Osteoblast (primary cell): ENCODE results near the gene SELENBP1. TPM values are rescaled to one million over a fixed set of nuclear protein-coding genes. Genes with fewer than 3 reads are reported as not detected.

Source experiments
- DNase-seq: peaks from one replicate; pipeline ENCODE4 v3.0.0; 2011; ENCODE audit warnings: low spot score, mixed read lengths; ENCODE audit not compliant: insufficient read length; ENCODE audit errors: missing footprints
- H2AFZ ChIP-seq: 2 replicates; pipeline ENCODE4 v1.6.0; 2011; ENCODE audit warnings: mild to moderate bottlenecking, low read length
- H3K27ac ChIP-seq: 2 replicates; pipeline ENCODE4 v1.5.1; 2011; ENCODE audit warnings: mild to moderate bottlenecking, low read depth, low read length, moderate library complexity
- H3K27me3 ChIP-seq: 2 replicates; pipeline ENCODE4 v1.6.0; 2012; ENCODE audit warnings: mild to moderate bottlenecking, control low read depth, inconsistent platforms, low read length, moderate library complexity; ENCODE audit not compliant: insufficient read depth
- H3K36me3 ChIP-seq: 2 replicates; pipeline ENCODE4 v1.5.1; 2011; ENCODE audit warnings: mild to moderate bottlenecking, low read length, control low read depth, moderate library complexity; ENCODE audit not compliant: insufficient read depth
- H3K4me1 ChIP-seq: 2 replicates; pipeline ENCODE4 v1.5.1; 2011; ENCODE audit warnings: mild to moderate bottlenecking, low read length, control low read depth, moderate library complexity; ENCODE audit not compliant: insufficient read depth
- H3K4me2 ChIP-seq: 2 replicates; pipeline ENCODE4 v1.6.0; 2011; ENCODE audit warnings: mild to moderate bottlenecking, low read length; ENCODE audit not compliant: insufficient read depth
- H3K4me3 ChIP-seq: fragments of 200-600 bp; sonication (generic); 3 replicates; pipeline ENCODE4 v1.5.1; 2012; ENCODE audit warnings: mild to moderate bottlenecking, low read length, inconsistent platforms; ENCODE audit not compliant: insufficient read depth
- H3K79me2 ChIP-seq: 2 replicates; pipeline ENCODE4 v1.6.0; 2012; ENCODE audit warnings: mild to moderate bottlenecking, low read length, control low read depth, inconsistent platforms; ENCODE audit not compliant: insufficient read depth
- H3K9me3 ChIP-seq: 2 replicates; pipeline ENCODE4 v1.5.1; 2011; ENCODE audit warnings: low read depth, low read length, control low read depth
- H4K20me1 ChIP-seq: 2 replicates; pipeline ENCODE4 v1.6.0; 2012; ENCODE audit warnings: mild to moderate bottlenecking, low read length, control low read depth; ENCODE audit not compliant: insufficient read depth
- CTCF ChIP-seq: IDR thresholded peaks from 2 replicates; pipeline ENCODE4 v1.5.1; 2011; ENCODE audit warnings: mild to moderate bottlenecking, low read depth, low read length, moderate library complexity; ENCODE audit errors: extremely low read depth
- total RNA-seq: library from RNA; depleted of rRNA; stranded (reverse); fragments of >200 nt; gene quantifications from 2 replicates; pipeline ENCODE4 v1.2.3, GENCODE V29; 2012

Gene SELENBP1
- total RNA-seq, 1 donor: 42.0 TPM

- no peak for TF ChIP-seq CTCF
- Histone ChIP-seq H3K79me2 (peaks cover 54% of the 10 kb centered on the region), H3K4me2 (peak overlapping the region; percentile 87), H3K27ac (peak overlapping the region; percentile 93), H3K4me3 (peak overlapping the region; percentile 69), H4K20me1 (peaks cover 24% of the 10 kb centered on the region), H3K9me3 (no peaks in the 10 kb centered on the region), H3K4me1 (peaks cover 22% of the 10 kb centered on the region), H2AFZ (no peak overlapping the region), H3K36me3 (peaks cover 39% of the 10 kb centered on the region), H3K27me3 (no peaks in the 10 kb centered on the region)
- peak; percentile 83 for DNase-seq
Observed at GRCh38 chr1:151325646-151326429, 46.7 kb downstream of the SELENBP1 start.

GRCh38 chr1:151325231-151325630, 47.3 kb downstream of the SELENBP1 start:
- H3K4me1 ChIP-seq: peaks cover 22% of the 10 kb centered on the region
- H3K9me3 ChIP-seq: no peaks in the 10 kb centered on the region
- peak overlapping the region; percentile 93 for H3K27ac ChIP-seq
- peaks cover 60% of the 10 kb centered on the region for H3K79me2 ChIP-seq
- DNase-seq: peak; percentile 36
- peak overlapping the region; percentile 69 for H3K4me3 ChIP-seq
- no peak for TF ChIP-seq CTCF
- H3K36me3 ChIP-seq: peaks cover 45% of the 10 kb centered on the region
- peak overlapping the region; percentile 87 for H3K4me2 ChIP-seq
- peaks cover 28% of the 10 kb centered on the region for H4K20me1 ChIP-seq
- H3K27me3 ChIP-seq: no peaks in the 10 kb centered on the region
- H2AFZ ChIP-seq: no peak overlapping the region

GRCh38 chr1:151324390-151324930, 48.0 kb downstream of the SELENBP1 start:
- no peak overlapping the region for H3K4me2 ChIP-seq
- TF ChIP-seq CTCF: no peak
- peaks cover 31% of the 10 kb centered on the region for H4K20me1 ChIP-seq
- peaks cover 66% of the 10 kb centered on the region for H3K79me2 ChIP-seq
- no peak overlapping the region for H2AFZ ChIP-seq
- H3K9me3 ChIP-seq: no peaks in the 10 kb centered on the region
- H3K36me3 ChIP-seq: peaks cover 45% of the 10 kb centered on the region
- peaks cover 22% of the 10 kb centered on the region for H3K4me1 ChIP-seq
- H3K27me3 ChIP-seq: no peaks in the 10 kb centered on the region
- peak; percentile 52 for DNase-seq
- H3K27ac ChIP-seq: no peak overlapping the region
- no peak overlapping the region for H3K4me3 ChIP-seq

- H3K27me3 ChIP-seq: no peaks in the 10 kb centered on the region
- no peak overlapping the region for H2AFZ ChIP-seq
- H3K9me3 ChIP-seq: no peaks in the 10 kb centered on the region
- TF ChIP-seq CTCF: no peak
- no peak overlapping the region for H3K4me2 ChIP-seq
- peaks cover 8% of the 10 kb centered on the region for H3K4me1 ChIP-seq
- H3K36me3 ChIP-seq: peaks cover 63% of the 10 kb centered on the region
- no peak overlapping the region for H3K27ac ChIP-seq
- no peak for DNase-seq
- H4K20me1 ChIP-seq: peaks cover 32% of the 10 kb centered on the region
- no peak overlapping the region for H3K4me3 ChIP-seq
- H3K79me2 ChIP-seq: peaks cover 59% of the 10 kb centered on the region
Observed at GRCh38 chr1:151318975-151319374, 53.5 kb downstream of the SELENBP1 start.
